ENCODE measurements around the gene GRIK2. TPM values are rescaled to one million over a fixed set of nuclear protein-coding genes. Genes with fewer than 3 reads are reported as not detected.
"Not testable (repeated sequence)": the region's sequence is repeated elsewhere in the genome, so short reads cannot be mapped to it uniquely, and the experiment has no call there.

GRIK2 gene
- total RNA-seq, 2 donors from 2014 or later: 1.00 to 4.5 TPM

- WGBS, 2 experiments (ENCODE audit: insufficient coverage in 1 of 2, insufficient read length in 1 of 2): 94% methylated on average over 3 of the region's 3 CpGs
- TF ChIP-seq CTCF (conservative IDR thresholded peaks at IDR 0.05): no peak
- no peaks in the 10 kb centered on the region for H3K27me3 Mint-ChIP-seq (ENCODE audit: insufficient read depth)
Measured at GRCh38 chr6:101633081-101633480, 239.6 kb downstream of the GRIK2 start.

GRCh38 chr6:101638865-101639264 is 245.4 kb downstream of the GRIK2 start:
- H3K4me1 ChIP-seq (ENCODE audit: control insufficient read depth, insufficient read depth, low read length); H3K4me3 Mint-ChIP-seq; H3K27ac Mint-ChIP-seq; H3K4me3 ChIP-seq (ENCODE audit: low read length); H3K9me3 ChIP-seq (ENCODE audit: control insufficient read depth, low read length); H3K9me3 Mint-ChIP-seq; H3K27me3 Mint-ChIP-seq (ENCODE audit: insufficient read depth); DNase-seq; H3K9ac ChIP-seq (ENCODE audit: extremely low read depth, low read length, poor library complexity, severe bottlenecking); H3K36me3 ChIP-seq (ENCODE audit: control insufficient read depth, insufficient read depth, low read length); H3K27me3 ChIP-seq (ENCODE audit: control insufficient read depth, insufficient read depth, low read length, poor library complexity, severe bottlenecking); H3K27ac ChIP-seq (ENCODE audit: low read depth, low read length); H3K36me3 Mint-ChIP-seq (ENCODE audit: low read depth); H3K4me1 Mint-ChIP-seq: not testable (repeated sequence)
- WGBS, 2 experiments (ENCODE audit: insufficient coverage in 1 of 2, insufficient read length in 1 of 2): 89 to 95% methylated on average over 9 to 11 of the region's 11 CpGs

More at GRCh38 chr6:101633081-101633480, 239.6 kb downstream of the GRIK2 start:
- no peaks in the 10 kb centered on the region for H3K36me3 ChIP-seq (ENCODE audit: control insufficient read depth, insufficient read depth, low read length)
- Mint-ChIP-seq H3K27ac (no peak overlapping the region), H3K4me1 (no peaks in the 10 kb centered on the region), H3K36me3 (ENCODE audit: low read depth) (no peaks in the 10 kb centered on the region), H3K9me3 (no peaks in the 10 kb centered on the region), H3K4me3 (no peak overlapping the region)
- no peak overlapping the region for H3K9ac ChIP-seq (ENCODE audit: extremely low read depth, low read length, poor library complexity, severe bottlenecking)
- H3K27me3 ChIP-seq (ENCODE audit: control insufficient read depth, insufficient read depth, low read length, poor library complexity, severe bottlenecking): no peaks in the 10 kb centered on the region
- DNase-seq: no peak
- no peaks in the 10 kb centered on the region for H3K9me3 ChIP-seq (ENCODE audit: control insufficient read depth, low read length)
- no peak overlapping the region for H3K27ac ChIP-seq (ENCODE audit: low read depth, low read length)
- H3K4me1 ChIP-seq (ENCODE audit: control insufficient read depth, insufficient read depth, low read length): no peaks in the 10 kb centered on the region
- H3K4me3 ChIP-seq (ENCODE audit: low read length): no peak overlapping the region

- Histone ChIP-seq H3K9me3 (ENCODE audit: control insufficient read depth, low read length) (no peaks in the 10 kb centered on the region), H3K4me1 (ENCODE audit: control insufficient read depth, insufficient read depth, low read length) (no peaks in the 10 kb centered on the region), H3K4me3 (ENCODE audit: low read length) (no peak overlapping the region), H3K9ac (ENCODE audit: extremely low read depth, low read length, poor library complexity, severe bottlenecking) (no peak overlapping the region), H3K27me3 (ENCODE audit: control insufficient read depth, insufficient read depth, low read length, poor library complexity, severe bottlenecking) (no peaks in the 10 kb centered on the region), H3K27ac (ENCODE audit: low read depth, low read length) (no peak overlapping the region), H3K36me3 (ENCODE audit: control insufficient read depth, insufficient read depth, low read length) (no peaks in the 10 kb centered on the region)
- Mint-ChIP-seq H3K9me3 (no peaks in the 10 kb centered on the region), H3K4me3 (no peak overlapping the region), H3K4me1 (peaks cover 6% of the 10 kb centered on the region), H3K27ac (peak overlapping the region; percentile 16), H3K36me3 (ENCODE audit: low read depth) (no peaks in the 10 kb centered on the region), H3K27me3 (ENCODE audit: insufficient read depth) (no peaks in the 10 kb centered on the region)
- WGBS, 2 experiments (ENCODE audit: insufficient coverage in 1 of 2, insufficient read length in 1 of 2): 80 to 91% methylated on average over 1 of the region's 1 CpG
- DNase-seq: no peak
- no peak for TF ChIP-seq CTCF (conservative IDR thresholded peaks at IDR 0.05)
Measured at GRCh38 chr6:101640131-101640530, 246.6 kb downstream of the GRIK2 start.

GRCh38 chr6:101645770-101646169 is 252.3 kb downstream of the GRIK2 start:
- H3K4me3 ChIP-seq (ENCODE audit: low read length): no peak overlapping the region
- Mint-ChIP-seq H3K4me3 (no peak overlapping the region), H3K9me3 (no peaks in the 10 kb centered on the region), H3K4me1 (peaks cover 12% of the 10 kb centered on the region), H3K36me3 (ENCODE audit: low read depth) (no peaks in the 10 kb centered on the region), H3K27me3 (ENCODE audit: insufficient read depth) (no peaks in the 10 kb centered on the region), H3K27ac (no peak overlapping the region)
- 96% methylated on average over 2 of the region's 2 CpGs; no CpG with 5 or more reads in 1 of the 2 experiments for WGBS, 2 experiments (ENCODE audit: insufficient coverage in 1 of 2, insufficient read length in 1 of 2)
- H3K4me1 ChIP-seq (ENCODE audit: control insufficient read depth, insufficient read depth, low read length): no peaks in the 10 kb centered on the region
- H3K9me3 ChIP-seq (ENCODE audit: control insufficient read depth, low read length): no peaks in the 10 kb centered on the region
- no peaks in the 10 kb centered on the region for H3K36me3 ChIP-seq (ENCODE audit: control insufficient read depth, insufficient read depth, low read length)
- no peak overlapping the region for H3K27ac ChIP-seq (ENCODE audit: low read depth, low read length)
- DNase-seq: no peak
- TF ChIP-seq CTCF (conservative IDR thresholded peaks at IDR 0.05): no peak
- H3K9ac ChIP-seq (ENCODE audit: extremely low read depth, low read length, poor library complexity, severe bottlenecking): no peak overlapping the region
- H3K27me3 ChIP-seq (ENCODE audit: control insufficient read depth, insufficient read depth, low read length, poor library complexity, severe bottlenecking): no peaks in the 10 kb centered on the region

All from endodermal cell (in vitro differentiated cells).